Activated T-helper 9 cell treated with anti-CD3 and anti-CD28 coated beads, Interleukin-2, amount 50 U/mL, for 16 hours (primary cell): ENCODE results near the gene VENTX.
A peak's percentile ranks its signal among the peaks of the same experiment; 100 is the strongest.
"Not testable (repeated sequence)": the region's sequence is repeated elsewhere in the genome, so short reads cannot be mapped to it uniquely, and the experiment has no call there.

Experiments
- DNase-seq: peaks from one replicate; pipeline ENCODE4 v3.0.0-alpha.2; 2020; ENCODE audit warnings: low read depth

VENTX gene

GRCh38 chr10:133257489-133258065 is 19.9 kb downstream of the VENTX start:
- DNase-seq, result no peak

DNA sequence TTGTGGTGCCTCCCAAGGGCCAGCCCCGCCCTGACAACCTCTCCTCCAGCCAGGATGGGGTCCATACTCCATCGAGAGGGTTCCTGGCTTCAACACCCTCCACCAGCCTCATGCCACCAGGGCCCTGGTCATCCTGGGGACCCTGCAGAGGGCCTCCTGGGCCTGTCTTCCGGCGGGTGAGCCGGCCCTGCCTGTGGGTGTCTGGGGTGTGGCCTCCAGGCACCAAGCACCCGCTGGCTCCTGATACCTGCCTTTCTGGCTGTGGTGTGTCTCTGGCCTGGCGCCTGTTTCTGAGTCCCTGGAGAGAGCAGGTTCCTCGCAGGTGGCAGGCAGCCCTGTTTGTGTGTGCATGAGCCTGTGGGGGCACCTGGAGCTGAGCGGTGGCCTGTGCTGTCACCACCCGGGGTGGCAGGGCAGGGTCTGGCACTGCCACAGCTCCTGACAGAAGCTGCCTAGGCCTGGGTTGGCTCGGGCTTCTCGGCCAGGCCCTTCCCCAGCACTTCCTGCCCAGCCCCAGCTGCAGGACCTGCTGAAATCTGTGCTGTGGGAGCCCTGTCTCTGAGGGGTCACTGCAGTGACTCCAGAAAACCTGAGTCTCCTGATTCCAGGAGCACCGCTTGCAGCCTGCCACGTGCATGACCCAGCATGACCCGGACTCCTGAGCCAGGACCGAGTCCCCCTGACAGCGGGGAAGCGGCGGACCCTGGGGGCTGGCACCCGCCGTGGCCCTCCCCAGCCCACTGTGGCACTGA is 20.6 kb downstream of the VENTX start:
- no peak for DNase-seq

GRCh38 chr10:133258818-133259601 is 21.4 kb downstream of the VENTX start:
- peak; percentile 77 for DNase-seq

DNA sequence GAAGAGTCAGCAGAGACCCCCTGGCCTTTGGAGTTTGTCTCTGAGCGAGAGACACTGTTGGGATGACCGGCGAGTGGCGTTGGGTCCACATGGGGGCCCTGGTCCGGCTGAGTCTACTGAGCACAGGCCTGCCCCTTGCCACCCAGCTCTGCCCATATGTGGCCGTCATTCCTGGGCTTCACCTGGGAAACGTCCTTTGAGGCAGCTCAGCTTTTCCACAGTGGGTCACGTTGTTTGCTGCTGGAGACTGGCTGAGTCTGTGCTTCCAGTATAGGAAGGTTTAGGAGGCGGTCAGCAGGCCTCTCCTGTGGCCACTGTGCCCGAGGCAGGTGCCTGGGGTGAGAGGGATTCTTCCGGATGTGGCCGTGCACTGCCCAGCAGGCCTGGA is 21.9 kb downstream of the VENTX start:
- no peak for DNase-seq

GRCh38 chr10:133260895-133261725 is 23.5 kb downstream of the VENTX start:
- peak; percentile 51 for DNase-seq

- DNase-seq, result peak; percentile 83
Measured at GRCh38 chr10:133261726-133262325, 24.2 kb downstream of the VENTX start.

GRCh38 chr10:133262696-133263095 is 25.0 kb downstream of the VENTX start:
- DNase-seq, result no peak

GRCh38 chr10:133263674-133264073 is 26.0 kb downstream of the VENTX start:
- DNase-seq, result no peak

DNA sequence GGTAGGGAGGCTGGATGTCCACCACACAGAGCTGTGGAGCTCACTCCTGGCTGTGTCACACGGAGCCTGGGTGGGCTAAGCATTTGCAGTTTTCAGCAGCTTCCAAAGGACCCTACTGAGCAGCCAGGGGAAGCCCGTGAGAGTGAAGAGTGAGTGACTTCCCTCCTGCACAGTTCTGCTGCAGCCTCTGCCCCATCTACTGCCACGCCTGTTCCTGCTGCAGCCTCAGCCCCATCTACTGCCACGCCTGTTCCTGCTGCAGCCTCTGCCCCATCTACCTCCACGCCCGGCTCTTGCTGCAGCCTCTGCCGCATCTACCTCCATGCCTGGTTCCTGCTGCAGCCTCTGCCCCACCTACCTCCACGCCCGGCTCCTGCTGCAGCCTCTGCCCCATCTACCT is 26.8 kb downstream of the VENTX start:
- DNase-seq, result no peak

DNA sequence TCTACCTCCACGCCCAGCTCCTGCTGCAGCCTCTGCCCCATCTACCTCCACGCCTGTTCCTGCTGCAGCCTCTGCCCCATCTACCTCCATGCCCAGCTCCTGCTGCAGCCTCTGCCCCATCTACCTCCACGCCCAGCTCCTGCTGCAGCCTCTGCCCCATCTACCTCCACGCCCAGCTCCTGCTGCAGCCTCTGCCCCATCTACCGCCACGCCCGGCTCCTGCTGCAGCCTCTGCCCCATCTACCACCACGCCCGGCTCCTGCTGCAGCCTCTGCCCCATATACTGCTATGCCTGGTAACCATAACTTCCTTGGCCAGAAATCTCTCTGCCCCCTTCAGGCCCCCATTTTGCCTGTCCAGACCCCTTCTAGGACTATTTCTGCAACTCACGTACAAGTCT is 27.4 kb downstream of the VENTX start:
- DNase-seq, result not testable (repeated sequence)

DNA sequence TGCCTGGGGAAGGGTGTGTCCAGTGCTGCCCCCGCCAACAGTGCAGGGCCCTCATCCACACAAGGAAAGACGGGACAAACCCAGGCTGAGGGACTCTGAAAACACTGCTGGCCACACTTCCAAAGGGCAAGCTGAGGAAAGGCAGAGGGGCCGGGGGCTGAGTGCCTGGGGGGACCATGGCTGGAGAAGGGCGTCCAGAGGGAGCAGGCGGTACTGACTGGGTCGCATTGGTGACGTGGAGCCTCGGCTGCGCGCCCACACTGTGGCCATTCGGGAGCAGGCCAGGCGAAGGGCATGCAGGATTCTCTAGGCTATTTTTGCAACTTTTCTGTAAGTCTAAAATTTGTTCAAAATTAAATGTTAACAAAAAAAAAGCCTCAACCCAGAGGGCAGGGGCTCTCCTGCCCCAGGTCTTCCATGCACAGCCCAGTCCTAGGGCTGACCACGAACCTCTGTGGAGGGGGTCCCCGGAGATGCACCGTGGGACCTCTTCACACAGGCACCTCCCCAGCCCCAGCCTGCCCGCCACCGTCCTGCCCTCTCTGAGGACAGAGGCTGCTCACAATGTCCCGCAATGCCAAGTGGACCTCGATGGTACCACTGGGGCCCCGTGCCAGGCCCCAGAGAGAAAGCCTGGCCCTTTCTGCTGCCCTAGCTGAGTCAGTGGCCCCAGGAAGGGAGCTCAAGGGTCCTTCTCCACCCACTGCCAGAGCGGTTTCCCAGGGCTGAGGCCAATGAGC is 28.6 kb downstream of the VENTX start:
- DNase-seq, result no peak

DNA sequence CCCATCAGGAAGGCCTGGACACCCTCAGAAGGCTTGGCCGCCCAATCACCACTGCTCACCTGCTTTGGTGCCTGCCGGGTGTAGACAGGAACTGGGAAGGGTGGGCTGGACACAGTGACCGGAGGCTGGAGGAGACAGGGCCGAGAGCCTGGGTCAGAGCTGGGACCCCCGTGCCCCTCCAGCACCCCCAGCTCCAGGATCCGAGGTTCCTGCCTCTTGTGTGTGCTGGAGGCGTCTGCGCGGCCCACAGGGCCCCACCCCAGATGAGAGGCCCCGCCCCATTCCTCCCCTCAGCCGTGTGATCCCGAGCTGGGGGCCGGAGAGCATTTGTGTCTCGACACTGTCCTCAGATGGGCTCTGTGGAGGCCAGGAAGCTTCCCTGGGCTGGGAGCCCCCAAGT is 29.6 kb downstream of the VENTX start:
- no peak for DNase-seq

DNA sequence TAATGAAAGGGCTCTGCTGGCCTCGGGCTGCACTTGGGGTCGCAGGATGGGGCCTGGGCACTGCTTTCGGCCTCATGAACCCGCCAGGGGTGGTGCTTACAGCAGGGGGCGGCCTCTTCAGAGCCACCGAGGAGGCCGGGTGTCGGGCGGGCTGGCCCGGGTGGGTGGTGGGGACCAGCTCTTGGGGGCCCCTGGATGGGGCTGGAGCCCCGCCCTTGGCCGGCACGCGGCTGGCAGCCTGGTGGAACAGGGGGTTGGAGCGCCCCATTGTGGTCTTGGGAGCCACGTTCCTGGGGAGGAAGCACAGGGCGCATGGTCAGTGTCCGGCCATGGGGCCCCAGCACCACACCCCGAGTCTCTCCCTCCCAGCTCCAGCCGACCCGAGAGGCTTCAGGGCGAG is 30.2 kb downstream of the VENTX start:
- DNase-seq, result no peak

- DNase-seq, result no peak
Measured at GRCh38 chr10:133268532-133268931, 30.9 kb downstream of the VENTX start.

- no peak for DNase-seq
Measured at GRCh38 chr10:133269367-133269766, 31.7 kb downstream of the VENTX start.

GRCh38 chr10:133270204-133270603 is 32.5 kb downstream of the VENTX start:
- no peak for DNase-seq

GRCh38 chr10:133270773-133271297 is 33.2 kb downstream of the VENTX start:
- DNase-seq, result no peak

DNA sequence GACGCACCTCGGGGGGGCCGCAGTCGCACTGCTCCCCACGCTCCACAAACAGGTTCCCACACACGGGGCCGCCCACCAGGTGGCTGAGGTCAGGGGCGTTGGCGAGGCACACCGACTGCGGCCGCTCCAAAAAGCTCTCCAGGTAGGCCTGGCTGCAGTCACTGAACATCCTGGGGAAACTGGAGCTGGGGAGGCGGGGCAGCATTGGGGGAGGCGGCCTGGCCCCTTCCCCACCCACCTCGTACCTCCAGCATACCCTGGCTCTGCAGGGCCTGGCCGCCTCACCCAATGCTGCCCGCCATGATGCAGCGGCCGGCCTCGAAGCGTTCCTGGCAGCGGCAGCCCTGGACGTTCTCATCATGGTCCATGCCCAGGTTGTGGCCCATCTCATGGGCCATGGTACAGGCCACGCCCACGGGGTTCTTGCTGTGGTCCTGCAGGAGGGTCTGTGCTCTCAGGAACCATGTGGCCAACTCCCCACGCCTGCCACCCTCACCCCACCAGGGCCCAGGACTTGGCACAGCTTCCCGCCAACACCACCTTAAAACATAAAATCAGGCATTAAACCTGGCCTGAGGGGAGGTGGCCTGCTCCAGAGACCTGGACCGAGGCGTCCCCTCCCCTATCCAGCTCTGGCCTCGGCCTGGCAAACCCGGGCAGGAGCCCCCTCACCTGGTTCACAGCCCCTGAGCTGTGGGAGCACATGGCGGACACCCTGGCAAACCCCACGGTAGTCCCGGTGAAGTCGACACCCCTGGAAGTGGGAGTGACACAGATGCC is 34.1 kb downstream of the VENTX start:
- DNase-seq, result no peak

DNA sequence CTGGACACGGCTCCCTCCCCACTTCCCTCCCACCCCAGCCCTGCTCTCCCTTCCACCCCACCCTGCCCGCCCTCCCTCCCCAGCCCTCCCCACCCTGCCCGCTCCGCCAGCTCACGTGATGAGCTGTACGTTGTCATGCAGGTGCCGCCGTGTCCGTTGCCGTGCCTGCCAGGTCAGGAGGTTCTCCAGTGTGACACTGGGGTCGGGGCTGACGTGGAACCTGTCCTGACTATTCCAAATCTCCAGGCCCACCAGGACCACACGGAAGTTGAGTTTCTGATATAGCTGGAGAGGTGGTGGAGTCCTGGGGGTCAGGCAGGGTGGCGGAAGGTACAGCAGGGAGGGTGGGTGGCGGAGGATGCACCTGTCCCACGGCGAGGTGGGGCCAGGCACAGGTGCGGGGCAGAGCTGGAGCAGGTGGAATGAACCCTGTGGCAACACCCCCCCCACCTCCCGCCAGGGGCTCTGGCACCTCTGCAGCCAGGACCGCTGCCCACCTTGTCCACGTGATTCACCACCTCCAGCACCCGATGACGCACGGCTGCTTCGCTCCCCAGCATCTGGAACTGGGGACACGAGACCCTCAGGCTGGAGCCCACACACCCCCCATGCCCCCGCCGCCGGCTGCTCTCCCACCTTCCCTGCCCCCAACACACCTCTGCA is 34.8 kb downstream of the VENTX start:
- no peak for DNase-seq
